HG03378 (cell line): ENCODE data around the gene C19orf85.
A peak's percentile ranks its signal among the peaks of the same experiment; 100 is the strongest.

Source experiments
- ATAC-seq: cut with Tn5 transposase; IDR thresholded peaks from one replicate; pipeline ENCODE4 v1.9.1; 2021; ENCODE audit warnings: mild to moderate bottlenecking, moderate library complexity; ENCODE audit not compliant: unreplicated experiment

The C19orf85 gene

DNA sequence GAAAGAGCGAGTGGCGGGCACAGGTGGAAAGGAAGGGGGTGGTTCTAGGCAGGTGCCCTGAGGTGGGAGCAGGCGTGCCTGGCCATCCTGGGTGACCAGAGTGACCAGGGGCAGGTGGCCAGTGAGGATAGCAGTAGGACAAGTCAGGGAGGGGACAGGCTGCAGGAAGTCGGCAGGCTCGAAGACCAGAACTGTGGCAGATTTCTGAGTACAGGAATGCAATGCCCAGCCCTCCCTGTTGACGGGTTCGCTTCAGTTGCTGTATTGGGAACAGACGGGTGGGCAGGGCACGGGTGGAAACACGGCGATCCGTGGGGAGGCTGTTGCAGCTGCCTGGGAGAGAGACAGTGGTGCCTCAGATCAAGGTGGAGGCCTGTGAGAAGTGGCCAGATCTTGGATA is 13.8 kb upstream of the C19orf85 start:
- ATAC-seq: no peak

DNA sequence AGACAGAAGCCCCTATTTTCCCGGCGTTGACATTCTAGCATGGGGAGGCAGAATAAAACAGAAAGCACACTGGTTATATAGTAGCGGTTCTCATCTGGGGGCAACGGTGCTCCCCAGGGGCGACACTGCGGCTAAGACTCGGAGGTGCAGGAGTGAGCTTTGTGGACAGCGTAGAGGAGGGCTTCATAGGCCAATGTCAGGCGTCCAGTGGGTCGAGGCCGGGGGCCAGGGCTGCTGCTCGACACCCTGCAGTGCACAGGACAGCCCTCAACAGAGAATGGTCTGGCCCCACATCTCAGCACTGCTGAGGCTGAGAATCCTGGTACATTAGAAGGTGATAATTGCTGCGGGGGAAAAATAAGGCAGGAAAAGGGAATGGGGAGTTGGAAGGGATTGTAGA is 13.4 kb upstream of the C19orf85 start:
- no peak for ATAC-seq

- peak; percentile 74 for ATAC-seq
Observed at GRCh38 chr19:55476100-55476775, 11.7 kb upstream of the C19orf85 start, which contains the start of gene ZNF628. ZNF628 (plus strand) TSS chr19:55476617; CDS start chr19:55479911, 3,294 bp downstream.

DNA sequence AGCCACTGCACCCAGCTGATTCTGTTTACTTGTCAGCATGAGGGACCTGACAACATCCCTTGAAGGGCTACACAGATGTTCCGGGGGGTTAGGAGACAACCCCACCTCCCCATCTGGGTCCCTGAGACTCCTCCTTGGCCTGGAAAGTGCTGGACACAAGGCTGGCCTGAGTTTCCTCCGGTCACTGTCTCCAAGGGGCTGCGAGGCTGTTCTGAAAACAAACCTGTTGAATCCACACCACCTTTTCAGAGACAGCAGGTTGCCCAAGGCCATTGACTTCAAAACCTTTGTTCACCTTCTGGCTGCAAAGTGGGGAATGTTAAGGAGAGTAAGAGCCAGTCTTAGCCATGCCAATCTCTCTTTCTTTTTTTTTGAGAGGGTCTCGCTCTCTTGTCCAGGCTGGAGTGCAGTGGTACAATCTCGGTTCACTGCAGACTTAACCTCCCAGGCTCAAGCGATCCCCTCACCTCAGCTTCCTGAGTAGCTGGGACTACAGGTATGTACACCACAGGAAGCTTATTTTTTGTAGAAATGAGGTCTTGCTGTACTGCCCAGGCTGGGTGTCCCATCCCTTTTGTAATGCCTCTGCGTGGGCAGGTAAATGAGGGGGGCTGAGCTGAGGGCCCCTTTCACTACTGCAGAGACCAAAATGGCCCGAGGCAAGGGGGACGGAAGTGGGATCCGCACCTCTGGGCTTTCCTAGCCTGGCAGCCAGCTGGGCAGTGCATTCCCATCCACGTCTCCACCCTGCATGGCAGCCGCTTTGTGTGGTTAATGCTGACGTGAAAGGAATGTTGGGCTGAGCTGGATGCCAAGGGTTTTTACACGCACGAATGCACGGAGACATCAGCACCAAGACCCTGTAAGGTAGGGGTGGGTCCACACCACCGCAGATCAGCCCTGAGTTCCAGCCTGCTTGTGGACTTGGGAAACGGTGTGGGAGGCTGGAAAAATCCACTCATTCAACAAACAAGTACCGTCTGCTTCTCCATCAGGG is 10.0 kb upstream of the C19orf85 start:
- ATAC-seq: no peak

- ATAC-seq: no peak
Observed at GRCh38 chr19:55473225-55474012, 8.9 kb upstream of the C19orf85 start.

- no peak for ATAC-seq
Observed at GRCh38 chr19:55472463-55472862, 7.9 kb upstream of the C19orf85 start.

DNA sequence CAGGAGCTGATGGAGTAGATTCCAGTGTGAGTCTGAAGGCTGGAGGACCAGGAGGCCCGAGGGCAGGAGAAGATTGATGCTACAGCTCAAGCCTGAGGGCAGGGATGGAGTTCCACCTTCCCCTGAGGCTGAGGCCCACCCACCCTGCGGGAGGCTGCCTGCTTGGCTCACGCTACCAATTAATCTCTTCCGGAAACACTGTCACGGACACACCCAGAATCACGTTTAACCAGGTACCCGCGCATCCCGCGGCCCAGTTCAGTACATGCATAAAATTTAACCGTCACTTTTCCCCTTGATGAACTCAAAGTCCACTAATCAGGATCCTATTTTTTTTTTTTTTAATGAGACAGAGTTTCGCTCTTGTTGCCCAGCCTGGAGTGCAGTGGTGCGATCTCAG is 6.7 kb upstream of the C19orf85 start:
- no peak for ATAC-seq

- ATAC-seq: no peak
Observed at GRCh38 chr19:55468054-55468393, 3.5 kb upstream of the C19orf85 start.

- ATAC-seq: no peak
Observed at GRCh38 chr19:55467236-55468053, 2.9 kb upstream of the C19orf85 start.

DNA sequence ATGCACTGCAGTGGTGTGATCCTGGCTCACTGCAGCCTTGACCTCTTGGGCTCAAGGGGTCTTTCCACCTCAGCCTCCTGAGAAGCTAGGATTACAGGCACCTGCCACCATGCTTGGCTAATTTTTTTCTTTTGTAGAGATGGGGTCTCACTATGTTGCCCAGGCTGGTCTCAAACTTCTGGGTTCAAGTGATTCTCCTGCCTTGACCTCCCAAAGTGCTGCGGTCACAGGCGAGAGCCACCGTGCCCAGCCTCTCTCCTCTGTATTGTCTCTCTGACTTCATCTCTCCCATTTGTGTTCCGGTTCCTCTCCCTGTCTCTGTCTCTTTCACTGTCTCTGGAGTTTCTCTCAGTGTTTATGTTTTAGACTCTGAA is 1.7 kb upstream of the C19orf85 start:
- ATAC-seq: no peak

- ATAC-seq: no peak
Observed at GRCh38 chr19:55465460-55466240, 1.1 kb upstream of the C19orf85 start.

GRCh38 chr19:55464039-55464661 is 401 bp downstream of the C19orf85 start:
- ATAC-seq: no peak

- ATAC-seq: no peak
Observed at GRCh38 chr19:55463583-55464031, 944 bp downstream of the C19orf85 start.

GRCh38 chr19:55462722-55463121 is 1.8 kb downstream of the C19orf85 start:
- no peak for ATAC-seq

- no peak for ATAC-seq
Observed at GRCh38 chr19:55461974-55462626, 2.5 kb downstream of the C19orf85 start.

DNA sequence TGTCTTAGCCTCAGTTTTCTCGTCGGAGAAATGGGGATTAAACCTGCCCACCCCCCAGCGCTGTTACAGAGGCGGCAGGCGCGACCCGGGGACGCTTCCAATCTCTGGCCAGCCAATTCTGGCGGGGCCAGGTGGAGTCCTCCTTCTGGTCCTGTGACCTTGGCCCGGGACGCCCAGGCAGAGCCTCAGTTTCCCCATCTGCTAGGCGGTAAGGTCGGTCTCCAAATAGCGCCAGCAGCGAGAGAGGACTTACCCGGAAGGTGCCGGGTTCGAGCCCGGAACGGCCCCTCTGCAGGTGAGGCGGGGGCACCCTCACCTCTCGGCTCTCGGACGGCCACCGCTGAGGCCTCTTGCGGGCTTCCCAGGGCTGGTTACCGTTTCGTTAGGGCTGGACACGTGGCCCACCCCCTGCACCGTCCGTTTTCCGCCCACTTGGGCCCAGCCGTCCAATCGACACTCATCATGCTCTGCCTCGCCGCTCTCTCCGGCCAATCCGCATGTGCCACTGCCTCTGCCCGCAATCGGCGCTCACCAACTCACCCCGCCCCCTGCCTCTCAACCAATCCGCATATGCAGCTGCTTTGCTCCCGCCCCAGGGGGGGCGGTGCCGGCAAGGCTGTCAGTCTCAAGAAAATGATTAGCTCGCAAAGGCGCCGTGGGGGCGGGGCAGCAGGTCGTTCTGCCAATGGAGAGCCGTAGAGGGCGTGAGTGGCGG is 3.1 kb downstream of the C19orf85 start, which contains the start of gene ISOC2:
ISOC2 (minus strand) TSS at position 384 of the 715 bp plus-strand sequence. CDS start 5,156 bp downstream, outside the sequence.
- peak; percentile 93 for ATAC-seq

- ATAC-seq: no peak
Observed at GRCh38 chr19:55460670-55461258, 3.8 kb downstream of the C19orf85 start.
